Umbilical cord (tissue), 2 donors: ENCODE data around the gene TDRD10. TPM values are rescaled to one million over a fixed set of nuclear protein-coding genes. Genes with fewer than 3 reads are reported as not detected.

Experiments
- DNase-seq: peaks from one replicate; pipeline ENCODE4 v3.0.0-alpha.2; 2015; ENCODE audit warnings: low spot score
- total RNA-seq: library from RNA; depleted of rRNA; stranded (reverse); fragments of >200 nt; gene quantifications from one replicate; pipeline ENCODE4 v1.2.3, GENCODE V29; 2014; ENCODE audit warnings: low replicate concordance; ENCODE audit not compliant: insufficient read depth

Gene TDRD10
- total RNA-seq, 1 donor from 2014 or later = not detected

DNA sequence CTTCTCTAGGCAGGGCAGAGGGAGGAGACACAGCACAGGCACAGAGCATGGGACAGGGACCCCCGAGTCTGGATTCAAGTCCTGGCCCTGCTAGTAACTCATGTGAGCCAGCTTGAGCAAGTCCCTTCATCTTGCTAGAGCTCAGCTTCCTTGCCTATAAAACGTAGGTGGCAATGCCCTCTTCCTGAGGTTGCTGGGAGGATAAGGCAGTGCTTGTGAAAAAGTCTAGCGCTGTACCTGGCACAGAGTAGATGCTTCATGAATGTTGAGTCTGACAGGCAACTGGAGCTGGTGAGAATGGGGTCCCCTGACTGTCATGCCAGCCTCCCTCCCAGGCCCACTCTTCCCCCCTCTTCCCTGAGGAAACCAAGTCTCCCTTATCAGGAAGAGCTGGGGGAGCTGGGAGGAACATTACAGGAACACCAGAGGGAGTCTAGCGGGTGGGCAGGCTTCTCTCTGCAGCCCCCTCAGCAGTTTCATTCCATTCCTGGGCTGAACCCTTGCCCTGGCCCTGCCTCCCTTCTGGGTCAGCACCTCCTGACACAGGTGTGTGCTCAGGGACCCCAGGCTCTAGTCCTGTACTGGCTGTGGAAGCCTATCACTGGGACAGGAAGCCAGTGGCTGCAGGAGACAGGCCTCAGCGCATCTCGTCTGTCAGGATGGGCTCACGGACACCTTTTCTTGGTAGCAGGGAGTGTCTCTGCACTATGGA, 75.5 kb downstream of the TDRD10 start:
- DNase-seq = no peak

DNA sequence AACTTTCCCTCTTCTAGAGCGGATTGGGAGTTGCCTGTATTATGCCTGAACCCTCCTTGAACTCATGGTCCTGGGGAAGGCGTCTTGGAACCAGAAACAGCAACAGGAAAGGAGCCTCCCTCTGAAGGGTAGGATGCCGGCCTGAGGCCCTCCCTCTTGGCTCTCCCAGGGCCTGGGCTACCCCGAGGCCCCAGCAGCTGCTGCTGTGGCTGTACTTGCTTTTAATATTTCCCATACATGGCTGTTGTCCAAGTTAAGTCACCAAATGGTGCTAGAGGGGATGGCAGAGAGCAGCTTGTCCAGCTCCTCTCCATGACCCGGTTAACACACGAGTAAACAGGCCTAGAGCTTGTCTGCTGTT, 76.0 kb downstream of the TDRD10 start:
- peak; percentile 28 for DNase-seq

DNA sequence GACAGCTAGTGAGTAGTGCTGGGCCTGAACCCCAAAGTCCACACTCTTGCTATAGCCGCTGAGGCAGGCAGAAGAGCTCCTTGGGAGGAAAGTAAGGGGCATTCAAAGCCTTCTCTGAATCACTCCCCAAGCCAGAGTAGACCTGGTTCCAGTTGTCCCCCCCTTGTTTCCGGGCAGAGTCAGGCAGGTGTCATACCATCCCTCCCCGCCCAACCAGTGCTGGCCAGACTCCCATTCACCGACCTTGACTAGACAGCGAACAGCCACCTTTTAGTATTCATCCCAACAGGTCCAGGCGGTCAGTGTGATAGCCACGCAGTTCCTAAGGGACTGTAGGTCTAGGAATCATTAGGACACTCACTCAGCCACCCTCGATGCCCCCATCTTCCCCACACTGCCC, 77.4 kb downstream of the TDRD10 start:
- no peak for DNase-seq

DNA sequence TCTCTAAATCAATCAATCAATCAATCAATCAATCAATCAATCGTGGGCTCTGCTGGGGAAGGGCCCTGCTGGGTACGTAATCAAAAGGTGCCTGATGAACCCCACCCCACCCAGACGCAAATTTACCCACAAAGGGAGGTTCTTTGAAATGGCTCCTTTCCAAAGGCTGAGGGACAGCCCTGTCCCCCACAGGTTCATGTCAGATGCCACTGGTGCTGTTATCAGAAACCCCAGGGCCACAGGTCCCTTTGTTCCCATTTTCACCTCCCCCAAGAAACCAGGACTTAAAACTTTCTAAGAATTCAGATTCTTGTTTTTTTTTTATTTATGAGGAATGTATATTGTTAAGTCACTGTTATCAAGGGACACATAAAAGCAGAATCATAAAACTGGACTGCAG, 79.7 kb downstream of the TDRD10 start:
- DNase-seq = no peak

DNA sequence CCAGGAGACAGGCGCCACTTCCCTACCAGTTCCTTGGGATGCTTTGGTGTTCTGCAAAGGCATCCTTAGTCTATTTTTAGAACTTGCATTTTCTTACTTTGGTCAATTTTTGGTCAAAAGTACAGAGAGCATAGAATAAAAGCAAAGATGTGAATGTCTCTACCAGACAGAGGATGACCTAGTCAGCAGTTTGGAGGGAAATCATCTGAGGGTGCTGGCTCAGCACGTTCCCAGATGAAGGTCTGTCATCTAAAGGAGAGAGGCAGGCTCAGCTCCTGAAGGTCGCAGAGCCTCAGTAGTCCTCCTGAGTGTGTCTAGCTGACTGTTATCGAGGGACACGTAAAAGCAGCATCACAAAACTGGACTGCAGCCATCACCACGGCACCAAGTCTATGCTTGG, 80.9 kb downstream of the TDRD10 start:
- no peak for DNase-seq

DNA sequence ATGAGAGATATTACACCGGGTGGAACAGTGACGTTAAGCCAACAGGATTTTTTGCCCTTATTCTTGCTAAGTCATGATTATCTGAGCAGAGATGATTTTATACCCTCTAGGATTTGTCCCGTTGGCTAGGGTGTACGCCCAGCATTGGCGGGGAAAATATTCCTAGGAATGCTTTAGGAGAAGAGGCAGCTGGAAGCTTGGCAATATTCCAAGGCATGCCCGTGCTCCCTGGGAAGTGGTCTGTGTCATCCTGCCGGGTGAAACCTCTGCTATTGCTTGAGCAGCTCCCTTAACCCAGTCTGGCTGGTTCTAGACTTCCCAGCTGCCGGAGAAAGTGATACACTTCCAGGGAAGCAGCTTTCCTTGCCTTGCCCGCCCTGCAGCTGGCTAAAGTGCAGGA, 81.8 kb downstream of the TDRD10 start:
- peak; percentile 35 for DNase-seq

DNA sequence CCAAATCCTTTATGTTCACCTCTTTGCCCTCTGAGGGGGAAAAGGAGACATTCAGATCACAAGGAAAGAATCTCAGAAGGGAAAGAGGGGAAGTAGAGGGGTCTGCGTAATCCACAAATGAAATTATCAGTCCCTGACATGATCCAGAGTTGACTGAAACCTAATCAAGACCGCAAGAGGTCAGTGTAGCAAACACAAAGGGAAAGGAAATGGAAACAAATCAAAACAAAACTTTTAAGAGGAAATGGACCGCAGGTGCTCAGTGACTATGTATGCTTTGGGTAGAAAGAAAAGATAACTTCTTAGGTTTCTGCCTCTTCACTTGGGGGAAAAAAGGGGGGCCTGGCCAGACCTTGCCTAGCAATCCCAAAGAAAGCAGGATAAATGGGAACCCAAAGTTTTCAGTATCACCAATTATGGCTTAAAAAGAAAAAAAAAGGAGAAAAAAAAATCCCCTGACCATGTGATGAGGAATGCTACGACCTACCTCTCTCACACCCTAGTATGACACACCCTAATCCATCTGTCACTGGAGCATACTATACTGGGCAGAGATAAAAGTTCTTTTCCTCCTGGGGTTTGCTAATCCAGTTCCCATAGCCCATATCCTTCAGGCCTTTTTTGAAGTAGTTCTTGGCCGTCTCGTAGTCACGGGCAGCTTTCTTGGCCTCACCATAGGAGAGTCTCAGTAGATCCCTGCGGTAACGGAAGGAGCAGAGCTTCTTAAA, 82.4 kb downstream of the TDRD10 start:
- DNase-seq = no peak

DNA sequence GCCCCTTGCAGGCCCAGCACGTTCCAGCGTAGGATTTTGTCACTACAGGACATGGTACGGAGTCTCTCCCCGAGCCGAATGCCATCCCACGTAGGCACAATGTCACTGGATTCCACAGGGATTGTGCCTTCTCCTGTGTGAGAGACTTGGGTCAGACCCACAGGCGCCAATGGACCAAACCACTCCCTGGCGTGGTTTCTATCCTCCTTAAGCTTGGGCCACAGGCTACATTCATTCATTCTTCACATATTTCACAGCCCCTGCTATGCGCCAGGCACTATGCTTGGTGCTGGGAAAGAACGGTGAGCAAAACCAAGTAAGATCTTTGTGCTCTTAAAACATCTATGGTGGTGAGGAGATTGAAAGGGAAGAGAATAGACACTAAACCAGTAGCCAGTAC, 84.2 kb downstream of the TDRD10 start:
- no peak for DNase-seq

DNA sequence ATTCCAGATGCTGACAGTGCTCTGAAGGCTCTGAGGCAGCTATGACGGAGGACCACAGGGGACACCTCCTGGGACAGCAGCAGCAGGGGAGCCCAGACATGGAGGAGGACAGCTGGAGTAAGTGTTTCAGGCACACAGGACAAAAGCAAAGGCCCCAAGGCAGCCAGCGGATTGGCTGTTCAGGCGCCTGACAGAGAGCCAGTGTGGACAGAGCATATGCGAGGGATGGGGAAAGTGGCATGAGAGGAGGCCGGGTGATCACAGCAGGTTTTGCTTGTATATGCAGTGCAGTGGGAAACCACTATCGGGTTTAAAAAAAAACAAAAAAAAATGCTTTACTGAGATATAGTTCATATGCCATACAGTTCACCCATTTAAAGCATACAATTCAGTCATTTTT, 84.6 kb downstream of the TDRD10 start:
- no peak for DNase-seq

DNA sequence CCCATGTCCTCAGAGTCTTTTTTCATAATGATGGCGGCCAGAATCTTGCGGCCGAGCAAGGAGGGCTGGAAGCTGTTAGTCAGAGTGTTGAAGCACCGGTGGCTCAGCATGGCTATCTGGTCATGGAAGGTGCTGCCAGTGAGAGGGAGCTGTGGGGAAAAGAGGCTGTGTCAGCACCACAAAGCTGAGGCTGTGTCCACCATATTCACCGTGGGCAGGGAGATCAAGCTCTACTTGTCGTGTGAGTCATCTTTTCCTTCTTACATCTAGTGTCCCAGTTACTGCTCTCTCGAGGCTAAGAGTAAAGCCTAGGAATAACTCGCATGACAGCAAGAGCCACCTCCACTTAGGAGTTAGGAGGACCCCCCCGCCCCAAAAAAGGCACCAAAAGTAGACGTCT, 87.8 kb downstream of the TDRD10 start:
- no peak for DNase-seq

DNA sequence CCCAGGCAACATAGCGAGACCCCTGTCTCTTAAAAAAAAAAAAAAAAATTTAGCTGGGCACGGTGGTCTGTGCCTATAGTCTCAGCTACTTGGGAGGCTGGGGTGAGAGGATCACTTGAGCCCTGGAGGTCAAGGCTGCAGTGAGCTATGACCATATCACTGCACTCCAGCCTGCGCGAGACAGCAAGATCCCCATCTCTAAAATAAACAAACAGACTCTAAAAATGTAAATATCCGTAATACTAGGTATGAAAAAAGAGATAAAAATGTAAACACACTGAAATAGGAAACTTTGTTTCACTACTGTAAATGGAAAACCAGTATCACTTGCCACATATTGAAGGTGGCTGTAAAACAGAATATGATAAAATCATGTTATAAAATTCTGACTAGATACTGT, 88.7 kb downstream of the TDRD10 start:
- DNase-seq = no peak

DNA sequence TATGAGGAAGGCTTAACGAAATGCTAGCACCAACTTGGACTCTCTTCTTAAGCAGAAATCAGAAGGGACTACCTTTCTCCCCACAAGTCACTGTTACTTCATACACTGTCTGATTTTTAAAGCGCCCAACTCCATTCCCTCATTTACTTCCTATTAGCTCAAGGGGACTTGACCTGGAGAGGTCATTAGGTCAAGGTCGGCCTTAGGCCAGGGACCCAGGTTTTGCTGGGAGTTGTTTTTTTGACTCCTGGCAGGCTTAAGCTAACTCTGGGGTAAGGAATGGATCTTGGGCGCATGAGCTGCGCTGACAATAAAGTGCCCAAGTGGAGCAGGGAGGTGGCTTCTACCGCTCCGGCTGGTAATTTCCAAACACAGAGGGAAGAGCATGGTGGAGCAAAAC, 89.2 kb downstream of the TDRD10 start:
- DNase-seq = no peak

DNA sequence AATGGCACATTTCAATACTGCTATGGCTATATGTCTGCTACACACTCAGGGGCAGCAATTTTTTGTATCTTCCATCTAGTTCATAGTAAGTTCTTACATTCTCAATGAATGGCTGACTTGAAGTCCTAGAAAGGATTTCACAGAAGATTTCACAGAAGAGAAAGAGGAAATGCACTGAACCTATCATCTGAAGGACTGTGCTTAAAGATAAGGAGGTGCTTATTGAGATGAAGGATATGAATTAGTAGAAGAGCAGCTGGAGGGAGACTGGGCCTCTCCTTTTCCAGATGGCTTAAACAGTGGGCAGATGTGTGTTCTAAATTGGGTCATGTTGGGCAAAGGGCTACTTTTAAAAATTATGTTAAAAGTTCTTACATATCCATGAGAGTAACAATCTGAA, 91.4 kb downstream of the TDRD10 start:
- DNase-seq = no peak

DNA sequence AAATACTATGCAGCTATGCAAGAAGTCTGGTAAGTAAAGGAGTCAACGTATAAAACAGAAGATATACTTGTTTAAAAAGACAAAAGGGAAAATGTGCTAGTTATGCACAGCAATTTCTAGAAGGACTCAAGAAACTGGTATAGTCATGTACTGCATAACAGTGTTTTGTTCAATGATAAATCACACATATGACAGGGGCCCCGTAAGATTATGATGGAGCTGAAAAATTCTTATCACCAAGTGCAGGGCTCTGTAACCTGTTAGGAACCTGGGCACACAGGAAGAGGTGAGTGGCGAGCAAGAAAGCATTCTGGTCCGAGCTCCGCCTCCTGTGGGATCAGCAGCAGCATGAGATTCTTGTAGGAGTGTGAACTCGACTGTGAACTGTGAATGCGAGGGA, 92.8 kb downstream of the TDRD10 start:
- DNase-seq = no peak

DNA sequence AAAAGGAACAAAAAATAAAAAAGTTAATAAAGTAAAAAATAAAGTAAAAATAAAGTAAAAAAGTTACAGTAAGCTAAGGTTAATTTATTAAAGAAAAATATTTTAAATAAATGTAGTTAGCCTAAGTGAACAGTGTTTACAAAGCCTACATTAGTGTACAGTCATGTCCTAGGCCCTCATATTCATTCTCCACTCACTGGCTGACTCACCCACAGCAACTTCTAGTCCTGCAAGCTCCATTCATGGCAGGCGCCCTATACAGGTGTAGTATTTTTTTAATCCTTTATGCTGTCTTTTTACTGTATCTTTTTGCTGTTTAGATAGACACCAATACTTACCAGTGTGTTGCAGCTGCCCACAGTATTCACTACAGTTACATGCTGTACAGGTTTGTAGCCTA, 93.6 kb downstream of the TDRD10 start:
- no peak for DNase-seq

Other genes starting within 250 kb of the TDRD10 start
- 38.0 TPM for gene HAX1, start 229.6 kb upstream of the TDRD10 start, total RNA-seq
- gene AQP10, start 181.1 kb upstream of the TDRD10 start, total RNA-seq = not detected
- 107 TPM for gene ATP8B2, start 176.7 kb upstream of the TDRD10 start, total RNA-seq
- gene IL6R, start 96.9 kb upstream of the TDRD10 start, total RNA-seq = 14.7 TPM
- gene SHE, start 193 bp downstream of the TDRD10 start, total RNA-seq = 3.4 TPM
- 13.7 TPM for gene UBE2Q1, start 56.4 kb downstream of the TDRD10 start, total RNA-seq
- 2.9 TPM for gene CHRNB2, start 65.6 kb downstream of the TDRD10 start, total RNA-seq
- 41.9 TPM for gene ADAR, start 106.0 kb downstream of the TDRD10 start, total RNA-seq